AG08395 (cell line): Measurements from ENCODE around the gene ENGASE.
"Not testable (repeated sequence)": the region's sequence is repeated elsewhere in the genome, so short reads cannot be mapped to it uniquely, and the experiment has no call there.

ENCODE experiments used
- DNase-seq: peaks from one replicate; pipeline ENCODE4 v3.0.0; 2012; ENCODE audit warnings: mixed read lengths, low spot score

ENGASE gene, protein sequence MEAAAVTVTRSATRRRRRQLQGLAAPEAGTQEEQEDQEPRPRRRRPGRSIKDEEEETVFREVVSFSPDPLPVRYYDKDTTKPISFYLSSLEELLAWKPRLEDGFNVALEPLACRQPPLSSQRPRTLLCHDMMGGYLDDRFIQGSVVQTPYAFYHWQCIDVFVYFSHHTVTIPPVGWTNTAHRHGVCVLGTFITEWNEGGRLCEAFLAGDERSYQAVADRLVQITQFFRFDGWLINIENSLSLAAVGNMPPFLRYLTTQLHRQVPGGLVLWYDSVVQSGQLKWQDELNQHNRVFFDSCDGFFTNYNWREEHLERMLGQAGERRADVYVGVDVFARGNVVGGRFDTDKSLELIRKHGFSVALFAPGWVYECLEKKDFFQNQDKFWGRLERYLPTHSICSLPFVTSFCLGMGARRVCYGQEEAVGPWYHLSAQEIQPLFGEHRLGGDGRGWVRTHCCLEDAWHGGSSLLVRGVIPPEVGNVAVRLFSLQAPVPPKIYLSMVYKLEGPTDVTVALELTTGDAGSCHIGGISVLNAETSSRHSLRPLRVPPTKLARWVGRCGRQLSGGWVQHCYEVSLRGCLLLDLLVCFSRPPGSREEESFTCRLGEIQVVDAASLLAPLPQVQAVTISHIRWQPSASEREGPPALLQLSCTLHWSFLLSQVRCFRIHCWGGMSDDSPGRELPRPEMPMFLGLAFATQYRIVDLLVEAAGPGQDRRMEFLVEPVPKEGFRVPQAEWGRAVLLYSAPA

DNA sequence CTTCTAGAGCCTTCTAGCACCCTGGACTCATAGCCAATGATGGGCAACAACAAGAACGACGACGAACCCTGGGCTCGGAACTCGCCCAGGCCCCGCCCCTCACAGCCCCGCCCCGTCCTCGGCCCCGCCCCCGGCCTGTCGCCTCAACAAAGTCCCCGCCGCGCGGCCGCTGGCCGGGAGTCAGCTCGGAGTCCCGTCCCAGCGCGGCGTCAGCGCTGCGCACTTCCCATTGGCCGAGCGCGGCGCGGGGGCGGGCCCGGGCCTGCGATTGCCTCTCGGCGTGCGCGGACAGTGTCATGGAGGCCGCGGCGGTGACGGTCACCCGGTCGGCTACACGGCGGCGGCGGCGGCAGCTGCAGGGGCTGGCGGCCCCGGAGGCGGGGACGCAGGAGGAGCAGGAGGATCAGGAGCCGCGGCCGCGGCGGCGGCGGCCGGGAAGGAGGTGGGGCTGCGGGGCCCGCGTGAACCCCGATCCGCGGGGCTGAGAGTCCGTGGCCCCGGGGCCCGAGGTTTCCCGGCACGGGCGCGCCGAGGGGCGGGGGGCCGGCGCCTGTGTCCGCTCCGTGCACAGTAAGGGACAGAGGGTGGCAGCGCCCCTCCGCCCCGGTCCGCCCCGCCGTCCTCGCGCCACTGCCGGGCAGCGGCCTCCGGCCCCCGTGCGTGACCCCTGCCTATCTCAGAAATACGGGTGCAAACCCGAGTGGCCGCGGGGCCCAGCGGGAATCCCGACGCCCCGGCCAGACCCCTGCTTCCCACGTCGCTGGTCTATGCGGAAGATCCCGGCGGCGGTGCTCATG lies at the start of gene ENGASE:
TSS of gene ENGASE (plus strand) at position 176 of the 797 bp plus-strand sequence. CDS start at position 297, 121 bp downstream.
- DNase-seq = peak; percentile 98

GRCh38 chr17:79024901-79025737 lies 49.5 kb upstream of the ENGASE start:
- no peak for DNase-seq

GRCh38 chr17:79026376-79027273 lies 48.0 kb upstream of the ENGASE start:
- DNase-seq = peak; percentile 89

GRCh38 chr17:79027274-79027924 lies 47.2 kb upstream of the ENGASE start:
- no peak for DNase-seq

DNA sequence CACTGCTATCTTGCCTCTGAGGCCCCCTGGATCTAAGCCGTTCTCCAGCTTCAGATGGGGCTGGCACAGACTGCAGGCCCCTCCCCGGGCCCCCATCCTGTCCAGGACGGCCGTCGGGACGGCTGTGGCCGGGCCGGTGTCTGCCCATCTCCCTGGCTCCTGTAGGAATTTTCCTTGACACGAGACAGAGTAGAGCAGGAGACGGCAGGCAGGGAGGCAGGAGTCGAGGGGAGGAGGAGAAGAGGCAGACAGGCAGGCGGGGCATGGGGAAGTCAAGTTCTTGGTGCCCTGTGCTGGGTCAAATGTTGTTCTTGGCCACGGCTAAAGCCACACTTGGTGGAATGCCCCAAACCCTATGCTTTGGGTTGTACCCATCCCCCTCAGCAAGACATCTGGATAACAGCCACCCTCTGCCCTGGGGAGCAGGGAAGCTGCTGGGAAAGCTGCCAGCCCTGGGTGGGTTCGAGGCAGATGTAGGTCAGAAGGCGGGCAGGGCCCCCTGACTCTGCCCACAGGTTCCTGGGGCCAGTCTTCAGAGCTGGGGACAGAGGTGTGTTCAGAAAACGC lies 46.6 kb upstream of the ENGASE start:
- DNase-seq = no peak

DNA sequence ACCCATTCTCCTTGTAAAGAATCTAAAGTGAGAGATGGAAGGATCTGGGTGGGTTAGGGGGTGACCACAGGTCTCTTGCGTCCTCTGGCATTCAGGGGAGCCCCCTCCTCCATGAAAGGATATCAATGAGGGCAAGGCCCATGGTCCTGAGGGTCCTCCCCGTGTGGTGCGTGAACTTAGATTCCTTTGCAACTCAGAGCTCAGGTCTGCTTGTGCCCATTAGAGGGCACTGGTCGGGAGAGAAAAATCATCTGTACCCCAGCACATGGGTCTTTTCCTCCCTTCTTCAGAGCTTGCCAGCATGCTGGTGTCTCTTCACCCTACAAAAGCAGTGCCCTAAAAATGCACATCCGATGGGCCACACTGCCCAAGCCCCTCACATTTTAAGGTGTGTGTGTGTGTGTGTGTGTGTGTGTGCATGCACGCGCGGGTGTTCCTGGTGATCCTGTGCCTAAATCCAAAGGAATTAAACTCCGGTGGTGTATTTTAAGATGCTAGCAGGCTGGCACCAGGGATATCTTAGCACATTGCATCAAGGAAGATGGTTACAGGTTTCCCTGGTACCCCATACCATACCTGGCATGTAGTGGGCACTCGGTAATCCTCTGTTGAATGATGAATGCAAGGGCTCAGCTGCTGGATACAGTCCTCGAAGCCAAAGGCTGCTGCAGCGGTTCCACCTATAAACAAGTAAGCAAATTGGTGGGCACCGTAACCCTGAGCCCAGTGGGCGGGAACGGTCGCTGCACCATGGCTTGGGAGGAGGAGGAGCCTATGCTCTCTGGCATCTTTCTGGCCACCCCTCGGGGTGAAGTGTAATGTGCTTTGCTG lies 45.9 kb upstream of the ENGASE start:
- no peak for DNase-seq

DNA sequence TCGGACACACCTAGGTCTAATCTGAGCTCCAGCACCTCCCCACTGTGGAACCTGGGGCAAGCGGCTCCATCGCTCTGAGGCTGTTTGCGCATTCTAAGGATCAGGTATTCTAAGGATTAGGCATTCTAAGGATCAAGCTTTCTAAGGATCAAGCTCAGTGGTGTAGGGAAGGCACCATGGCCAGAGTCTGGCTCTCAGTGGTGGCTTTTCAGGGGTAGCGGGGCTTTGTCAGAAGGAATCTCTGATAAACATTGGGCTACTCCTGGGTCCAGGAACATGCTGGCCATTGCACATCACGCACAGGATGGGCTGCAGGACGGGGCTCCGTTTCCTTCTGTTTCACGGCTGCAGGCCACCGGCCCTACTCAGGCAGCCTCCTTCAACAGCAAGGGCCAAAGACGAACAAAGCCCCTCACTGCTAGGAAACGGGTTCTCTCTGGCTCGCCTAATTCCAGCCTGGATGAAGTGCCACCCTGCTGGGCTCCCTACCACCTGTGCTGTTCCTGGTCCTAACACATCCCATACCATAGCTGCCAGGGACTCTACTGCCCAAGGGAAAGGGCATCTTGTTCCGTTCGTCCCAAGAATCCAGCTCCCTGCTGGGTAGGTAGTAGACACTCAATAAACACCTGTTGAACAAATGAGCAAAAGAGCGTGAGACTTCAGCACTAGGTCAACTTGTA lies 45.2 kb upstream of the ENGASE start:
- DNase-seq = no peak

DNA sequence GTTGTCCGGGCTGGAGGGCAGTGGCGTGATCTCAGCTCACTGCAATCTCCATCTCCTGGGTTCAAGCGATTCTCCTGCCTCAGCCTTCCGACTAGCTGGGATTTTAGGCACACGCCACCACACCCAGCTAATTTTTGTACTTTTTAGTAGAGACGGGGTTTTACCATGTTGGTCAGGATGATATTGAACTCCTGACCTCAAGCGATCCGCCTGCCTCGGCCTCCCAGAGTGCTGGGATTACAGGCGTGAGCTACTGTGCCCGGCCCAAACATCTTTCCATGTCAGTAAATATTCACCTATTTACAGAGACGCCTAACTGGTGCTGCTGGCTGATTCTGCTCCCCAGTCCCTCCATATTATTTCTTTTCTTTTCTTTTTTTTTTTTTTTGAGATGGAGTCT lies 44.0 kb upstream of the ENGASE start:
- not testable (repeated sequence) for DNase-seq

DNA sequence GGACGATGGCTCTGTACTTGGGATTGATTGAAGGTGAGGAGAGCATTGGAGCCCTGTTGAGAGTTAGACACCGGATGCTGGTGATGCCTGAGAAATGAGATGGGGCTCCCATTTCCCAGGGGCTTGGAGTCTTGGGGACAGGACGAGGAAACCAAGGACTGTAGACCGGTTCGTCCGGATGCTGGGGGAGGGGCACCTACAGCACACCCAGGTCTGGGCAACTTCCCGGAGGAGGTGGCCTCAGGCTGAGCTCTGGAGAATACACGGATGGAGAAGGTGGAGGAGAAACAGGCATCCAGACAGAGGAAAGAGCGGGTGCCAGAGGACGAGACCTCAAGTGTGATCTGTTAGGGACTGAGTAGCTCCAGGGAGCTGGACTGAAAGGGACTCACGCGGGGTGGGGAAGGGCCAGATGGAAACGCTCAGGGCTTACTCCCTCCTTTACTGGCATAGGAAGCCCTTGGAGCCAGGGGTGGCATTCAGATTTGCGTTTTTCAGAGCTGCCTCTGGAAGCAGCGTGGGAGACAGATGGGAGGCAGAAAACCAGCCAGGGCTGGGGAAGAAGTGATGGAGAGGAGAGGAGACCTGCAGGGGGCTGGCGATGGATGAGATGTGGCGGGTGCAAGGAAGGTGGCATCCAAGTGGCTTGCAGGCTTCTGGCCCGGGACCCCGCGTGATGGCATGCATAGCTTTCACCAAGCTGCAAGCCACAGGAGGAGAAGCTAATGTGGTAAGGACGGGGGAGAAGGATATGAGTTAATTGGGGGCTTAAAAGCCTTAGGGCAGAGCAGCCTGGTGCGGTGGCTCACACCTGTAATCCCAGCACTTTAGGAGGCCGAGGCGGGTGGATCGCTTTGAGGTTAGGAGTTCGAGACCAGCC lies 42.4 kb upstream of the ENGASE start:
- no peak for DNase-seq

DNA sequence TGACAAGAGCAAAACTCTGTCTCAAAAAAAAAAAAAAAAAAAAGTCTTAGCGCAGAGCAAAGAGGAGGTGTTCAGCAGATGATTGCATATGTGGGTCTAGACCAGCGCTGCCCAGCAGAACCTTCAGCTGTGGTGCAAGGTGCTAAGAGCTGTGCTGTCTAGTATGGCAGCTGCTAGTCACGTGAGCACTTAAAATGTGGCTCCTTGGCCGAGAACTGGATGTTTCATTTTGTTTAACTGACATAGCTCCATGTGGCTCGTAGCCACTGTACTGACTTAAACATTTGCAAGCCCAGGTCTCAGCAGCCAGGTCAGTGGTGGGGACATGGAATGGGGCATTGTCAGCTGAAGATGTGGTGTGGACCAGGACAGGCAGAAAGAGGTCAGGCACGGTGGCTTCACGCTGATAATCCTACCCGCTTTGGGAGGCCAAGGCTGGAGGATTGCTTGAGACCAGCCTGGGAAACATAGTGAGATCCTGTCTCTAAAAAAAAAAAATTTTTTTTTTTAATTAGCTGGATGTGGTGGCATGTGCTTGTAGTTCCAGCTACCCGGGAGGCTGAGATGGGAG lies 41.5 kb upstream of the ENGASE start:
- no peak for DNase-seq

- no peak for DNase-seq
These were observed 40.7 kb upstream of the ENGASE start for GRCh38 chr17:79033741-79034501.

GRCh38 chr17:79034931-79035485 lies 39.6 kb upstream of the ENGASE start:
- no peak for DNase-seq

GRCh38 chr17:79035686-79036085 lies 38.9 kb upstream of the ENGASE start:
- no peak for DNase-seq

DNA sequence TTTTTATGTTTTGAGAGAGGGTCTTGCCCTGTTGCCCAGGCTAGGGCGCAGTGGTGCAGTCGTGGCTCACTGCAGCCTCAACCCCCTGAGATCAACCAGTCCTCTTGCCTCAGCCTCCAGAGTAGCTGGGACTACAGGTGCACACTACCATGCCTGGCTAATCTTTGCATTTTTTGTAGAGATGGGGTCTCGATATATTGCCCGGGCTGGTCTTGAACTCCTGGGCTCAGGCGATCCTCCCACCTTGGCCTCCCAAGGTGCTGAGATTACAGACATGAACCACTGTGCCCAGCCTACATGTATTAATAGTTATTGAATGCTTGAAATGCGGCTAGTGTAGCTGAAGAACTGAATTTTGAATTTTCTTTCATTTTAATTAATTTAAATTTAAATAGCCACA lies 38.4 kb upstream of the ENGASE start:
- no peak for DNase-seq

GRCh38 chr17:79036596-79036995 lies 38.0 kb upstream of the ENGASE start:
- DNase-seq = peak; percentile 90
